MM.1S (cell line): Measurements from ENCODE around the gene MAP1LC3B2.

Source experiments
- DNase-seq: peaks from one replicate; pipeline ENCODE4 v3.0.0-alpha.2; 2015
- H2AFZ ChIP-seq: fragments of 300-600 bp; sonication (generic); 2 replicates; pipeline ENCODE4 v1.6.0; 2016; ENCODE audit warnings: antibody characterized with exemption, low read length
- H3F3A ChIP-seq: fragments of 300-600 bp; sonication (generic); 2 replicates; pipeline ENCODE4 v1.6.1; 2016; ENCODE audit warnings: mild to moderate bottlenecking, antibody characterized with exemption, low read length, moderate library complexity, mixed read lengths; ENCODE audit not compliant: insufficient read depth
- H3K27ac ChIP-seq: fragments of 300-600 bp; sonication (generic); 2 replicates; pipeline ENCODE4 v1.5.1; 2016; ENCODE audit warnings: mild to moderate bottlenecking, low read length
- H3K27me3 ChIP-seq: fragments of 300-600 bp; sonication (generic); replicated peaks from 2 replicates; pipeline ENCODE4 v1.6.0; 2016; ENCODE audit warnings: low read length; ENCODE audit not compliant: insufficient read depth
- H3K36me3 ChIP-seq: fragments of 300-600 bp; sonication (generic); replicated peaks from 2 replicates; pipeline ENCODE4 v1.6.1; 2016; ENCODE audit warnings: mild to moderate bottlenecking, low read length, mixed read lengths; ENCODE audit not compliant: insufficient read depth
- H3K4me1 ChIP-seq: fragments of 300-600 bp; sonication (generic); 2 replicates; pipeline ENCODE4 v1.6.1; 2016; ENCODE audit warnings: low read length, mixed read lengths
- H3K4me2 ChIP-seq: fragments of 300-600 bp; sonication (generic); 2 replicates; pipeline ENCODE4 v1.6.0; 2016; ENCODE audit warnings: low read depth, low read length
- H3K4me3 ChIP-seq: fragments of 300-600 bp; sonication (generic); 2 replicates; pipeline ENCODE4 v1.5.1; 2016; ENCODE audit warnings: low read length, mixed read lengths
- H3K79me2 ChIP-seq: fragments of 300-600 bp; sonication (generic); 2 replicates; pipeline ENCODE4 v1.6.1; 2016; ENCODE audit warnings: mixed run types, low read length, mixed read lengths
- H3K9ac ChIP-seq: fragments of 300-600 bp; sonication (generic); 2 replicates; pipeline ENCODE4 v1.6.1; 2016; ENCODE audit warnings: low read length, mixed read lengths
- H3K9me2 ChIP-seq: fragments of 300-600 bp; sonication (generic); replicated peaks from 2 replicates; pipeline ENCODE4 v1.6.1; 2016; ENCODE audit warnings: mild to moderate bottlenecking, low read length, mixed read lengths; ENCODE audit not compliant: insufficient read depth
- H3K9me3 ChIP-seq: fragments of 300-600 bp; sonication (generic); replicated peaks from 2 replicates; pipeline ENCODE4 v1.6.1; 2016; ENCODE audit warnings: mild to moderate bottlenecking, low read length, mixed read lengths; ENCODE audit not compliant: insufficient read depth
- H4K20me1 ChIP-seq: fragments of 300-600 bp; sonication (generic); 2 replicates; pipeline ENCODE4 v1.6.1; 2016; ENCODE audit warnings: mild to moderate bottlenecking, low read length, moderate library complexity, mixed read lengths; ENCODE audit not compliant: insufficient read depth
- CTCF ChIP-seq: fragments of 300-600 bp; sonication (generic); IDR thresholded peaks from 2 replicates; pipeline ENCODE4 v1.5.1; 2016; ENCODE audit warnings: antibody characterized with exemption, low read length, mixed read lengths
- EZH2 ChIP-seq: fragments of 300-600 bp; sonication (generic); optimal IDR thresholded peaks from 2 replicates; pipeline ENCODE3; 2017; ENCODE audit warnings: low read depth, mild to moderate bottlenecking, antibody characterized with exemption, low read length, mixed read lengths
- EZH2phosphoT487 ChIP-seq: fragments of 300-600 bp; sonication (generic); IDR thresholded peaks from 2 replicates; pipeline ENCODE4 v1.6.1; 2018; ENCODE audit warnings: antibody characterized with exemption, low read length

The MAP1LC3B2 gene

DNA sequence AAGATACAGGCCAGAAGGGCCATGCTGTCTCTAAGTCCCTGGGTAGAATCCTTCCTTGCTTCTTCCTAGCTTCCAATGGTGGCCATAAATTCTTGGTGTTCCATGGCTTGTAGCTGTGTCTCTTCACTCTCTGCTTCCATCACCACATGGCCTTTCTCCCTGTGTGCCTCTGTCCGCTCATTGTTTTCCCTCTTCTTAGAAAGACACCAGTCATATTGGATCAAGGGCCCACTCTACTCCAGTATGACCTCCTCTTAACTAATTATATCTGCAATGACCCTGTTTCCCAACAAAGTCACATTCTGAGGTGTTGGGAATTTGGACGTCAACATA lies 7.6 kb upstream of the MAP1LC3B2 start:
- no peaks in the 10 kb centered on the region for H3K9me2 ChIP-seq
- no peak for DNase-seq
- no peaks in the 10 kb centered on the region for H4K20me1 ChIP-seq
- H3K4me2 ChIP-seq: no peak overlapping the region
- no peak overlapping the region for H3K9ac ChIP-seq
- no peaks in the 10 kb centered on the region for H3K36me3 ChIP-seq
- H3K27me3 ChIP-seq: no peaks in the 10 kb centered on the region
- no peaks in the 10 kb centered on the region for H3K9me3 ChIP-seq
- no peak for TF ChIP-seq CTCF
- no peak for TF ChIP-seq EZH2
- TF ChIP-seq EZH2phosphoT487: no peak
- H3K4me1 ChIP-seq: 0 out of 2 replicates have a peak, but pooled peaks cover 5% of the 10 kb centered on the region
- no peak overlapping the region for H3K27ac ChIP-seq
- H3K79me2 ChIP-seq: no peaks in the 10 kb centered on the region
- no peak overlapping the region for H3K4me3 ChIP-seq
- no peaks in the 10 kb centered on the region for H3F3A ChIP-seq
- no peak overlapping the region for H2AFZ ChIP-seq

GRCh38 chr12:116551952-116552772 lies 7.0 kb upstream of the MAP1LC3B2 start:
- no peak for DNase-seq
- no peak overlapping the region for H3K4me2 ChIP-seq
- no peak overlapping the region for H3K9ac ChIP-seq
- no peak for TF ChIP-seq EZH2phosphoT487
- TF ChIP-seq CTCF: no peak
- TF ChIP-seq EZH2: no peak
- H3K27ac ChIP-seq: no peak overlapping the region
- H3K4me3 ChIP-seq: no peak overlapping the region
- H2AFZ ChIP-seq: no peak overlapping the region
- no peaks in the 10 kb centered on the region for H3F3A ChIP-seq
- no peaks in the 10 kb centered on the region for H3K36me3 ChIP-seq
- H4K20me1 ChIP-seq: no peaks in the 10 kb centered on the region
- H3K9me3 ChIP-seq: no peaks in the 10 kb centered on the region
- no peaks in the 10 kb centered on the region for H3K79me2 ChIP-seq
- no peaks in the 10 kb centered on the region for H3K27me3 ChIP-seq
- H3K9me2 ChIP-seq: no peaks in the 10 kb centered on the region
- H3K4me1 ChIP-seq: peaks cover 6% of the 10 kb centered on the region; the same call in 1 of the 2 replicates

DNA sequence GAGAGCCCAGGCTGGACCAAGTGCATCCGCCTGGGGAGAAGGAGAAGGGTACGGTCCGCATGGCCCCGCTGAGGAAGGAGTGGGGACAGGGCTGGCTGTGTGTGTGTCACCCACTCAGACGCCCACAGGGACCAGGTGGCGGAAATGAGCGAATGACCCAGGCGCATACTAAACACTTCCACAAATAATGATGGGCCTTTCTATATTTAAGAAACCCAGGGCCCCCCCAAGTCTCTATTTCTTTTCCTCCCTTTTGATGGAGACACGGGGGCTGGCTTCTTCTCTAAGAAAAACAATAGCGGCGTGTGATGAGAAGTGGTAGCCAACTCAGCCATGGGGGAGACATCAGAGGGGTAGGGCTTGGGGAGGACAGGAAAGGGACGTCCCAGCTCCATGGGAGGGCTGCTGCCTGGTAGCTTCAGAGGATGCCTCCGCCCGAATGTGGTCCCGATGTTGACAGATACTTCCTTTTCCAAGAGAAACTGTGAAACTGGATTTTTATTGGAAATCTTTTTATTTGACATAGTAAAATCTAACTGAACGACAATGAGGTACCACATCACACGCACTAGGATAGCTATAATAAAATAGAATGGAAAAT lies 6.3 kb upstream of the MAP1LC3B2 start:
- no peak overlapping the region for H3K27ac ChIP-seq
- no peak for TF ChIP-seq EZH2phosphoT487
- TF ChIP-seq EZH2: no peak
- TF ChIP-seq CTCF: no peak
- H3K4me2 ChIP-seq: no peak overlapping the region
- H4K20me1 ChIP-seq: no peaks in the 10 kb centered on the region
- no peaks in the 10 kb centered on the region for H3K79me2 ChIP-seq
- no peaks in the 10 kb centered on the region for H3K27me3 ChIP-seq
- H3F3A ChIP-seq: no peaks in the 10 kb centered on the region
- H2AFZ ChIP-seq: no peak overlapping the region
- peaks cover 13% of the 10 kb centered on the region; the same call in 1 of the 2 replicates for H3K4me1 ChIP-seq
- H3K4me3 ChIP-seq: no peak overlapping the region
- no peak overlapping the region for H3K9ac ChIP-seq
- H3K36me3 ChIP-seq: no peaks in the 10 kb centered on the region
- DNase-seq: no peak
- H3K9me3 ChIP-seq: no peaks in the 10 kb centered on the region
- no peaks in the 10 kb centered on the region for H3K9me2 ChIP-seq
